SK-N-SH (cell line): ENCODE results near the gene CCDC71. TPM values are rescaled to one million over a fixed set of nuclear protein-coding genes. Genes with fewer than 3 reads are reported as not detected.

Experiments used
- CTCF ChIA-PET: fragments of 300-600, 350-600 bp; formaldehyde crosslinking; extraction: SDS; loops from one replicate; lab custom pipeline; 2021; lab: Yijun Ruan, JAX
- POLR2A ChIA-PET: fragments of 350-600 bp; sonication (Branson Sonifier 250); formaldehyde crosslinking; extraction: SDS; loops from one replicate; lab custom pipeline; 2020; ENCODE audit warnings: antibody characterized with exemption, inconsistent platforms; lab: Yijun Ruan, JAX
- DNase-seq: peaks from one replicate; pipeline ENCODE4 v3.0.0; 2012
- H2AFZ ChIP-seq: fragments of 200-600 bp; sonication (generic); 2 replicates; pipeline ENCODE4 v1.8.1; 2016; ENCODE audit warnings: antibody characterized with exemption, mild to moderate bottlenecking, low read depth
- H3F3A ChIP-seq: fragments of 200-600 bp; sonication (generic); replicated peaks from 2 replicates; pipeline ENCODE3; 2016; ENCODE audit warnings: antibody characterized with exemption, mild to moderate bottlenecking; ENCODE audit not compliant: insufficient read depth
- H3K27ac ChIP-seq, 2 experiments: fragments of 200-500 bp in 1 of 2; fragments of 200-600 bp in 1 of 2; sonication (Bioruptor generic) in 1 of 2; sonication (generic), shearing (Covaris generic) in 1 of 2; 2 replicates each; pipeline versions ENCODE4 v1.5.1 to v1.6.1; 2014 to 2016; ENCODE audit warnings: low read depth in 2 of 2, inconsistent platforms in 1 of 2, low read length in 1 of 2, mild to moderate bottlenecking in 1 of 2, mixed read lengths in 1 of 2
- H3K27me3 ChIP-seq: fragments of 200-600 bp; sonication (generic), shearing (Covaris generic); 2 replicates; pipeline ENCODE4 v1.6.1; 2016; ENCODE audit warnings: mixed run types; ENCODE audit not compliant: insufficient read depth
- H3K36me3 ChIP-seq, 2 experiments: fragments of 200-500 bp in 1 of 2; fragments of 200-600 bp in 1 of 2; sonication (Bioruptor generic) in 1 of 2; sonication (generic) in 1 of 2; replicated peaks in 1 of 2; 2 replicates each; pipeline versions ENCODE3 to v1.5.1; 2014 to 2016; ENCODE audit warnings: low read length in 1 of 2, mild to moderate bottlenecking in 1 of 2; ENCODE audit not compliant: insufficient read depth in 2 of 2, control insufficient read depth in 1 of 2
- H3K4me1 ChIP-seq, 2 experiments: fragments of 200-500 bp in 1 of 2; fragments of 200-600 bp in 1 of 2; sonication (Bioruptor generic) in 1 of 2; sonication (generic), shearing (Covaris generic) in 1 of 2; 2 replicates each; pipeline versions ENCODE4 v1.5.1 to v1.6.1; 2014 to 2016; ENCODE audit warnings: low read depth in 1 of 2, low read length in 1 of 2, mixed run types in 1 of 2; ENCODE audit not compliant: insufficient read depth in 2 of 2, control insufficient read depth in 1 of 2
- H3K4me2 ChIP-seq: fragments of 200-600 bp; sonication (generic), shearing (Covaris generic); 2 replicates; pipeline ENCODE4 v1.6.1; 2017; ENCODE audit warnings: mixed run types
- H3K4me3 ChIP-seq, 2 experiments: fragments of 200-500 bp in 1 of 2; fragments of 200-600 bp in 1 of 2; sonication (Bioruptor generic) in 1 of 2; sonication (generic), shearing (Covaris generic) in 1 of 2; 2 replicates each; pipeline versions ENCODE4 v1.5.1 to v1.8.1; 2014 to 2016; ENCODE audit warnings: low read depth in 2 of 2, inconsistent platforms in 1 of 2, low read length in 1 of 2, mild to moderate bottlenecking in 1 of 2, mixed read lengths in 1 of 2, moderate library complexity in 1 of 2
- H3K79me2 ChIP-seq: fragments of 200-600 bp; sonication (generic); 2 replicates; pipeline ENCODE4 v1.8.1; 2017; ENCODE audit warnings: mild to moderate bottlenecking; ENCODE audit not compliant: insufficient read depth
- H3K9ac ChIP-seq: fragments of 200-600 bp; sonication (generic); 2 replicates; pipeline ENCODE4 v1.6.1; 2017; ENCODE audit warnings: mixed run types
- H3K9me2 ChIP-seq: fragments of 200-600 bp; sonication (generic); 2 replicates; pipeline ENCODE4 v1.6.1; 2017; ENCODE audit warnings: mixed run types
- H3K9me3 ChIP-seq: fragments of 200-600 bp; sonication (generic); 2 replicates; pipeline ENCODE4 v1.6.1; 2017; ENCODE audit warnings: mixed run types, mild to moderate bottlenecking, moderate library complexity
- H4K20me1 ChIP-seq: fragments of 200-600 bp; sonication (generic); 2 replicates; pipeline ENCODE4 v1.6.1; 2017; ENCODE audit warnings: mild to moderate bottlenecking, mixed run types; ENCODE audit not compliant: insufficient read depth
- FOXJ3 ChIP-seq: sonication (generic); formaldehyde crosslinking; IDR thresholded peaks from 2 replicates; pipeline ENCODE4 v1.5.1; 2020; ENCODE audit warnings: mild to moderate bottlenecking, missing genetic modification reagents
- FOXM1 ChIP-seq: IDR thresholded peaks from 2 replicates; pipeline ENCODE4 v1.4.0; 2012; ENCODE audit warnings: low read depth, mild to moderate bottlenecking
- POLR2AphosphoS5 ChIP-seq: IDR thresholded peaks from 2 replicates; pipeline ENCODE4 v1.6.1; 2012; ENCODE audit warnings: low read depth, low read length
- RAD21 ChIP-seq: IDR thresholded peaks from 2 replicates; pipeline ENCODE4 v1.6.1; 2012; ENCODE audit warnings: mild to moderate bottlenecking, low read length
- SMC3 ChIP-seq: IDR thresholded peaks from 2 replicates; pipeline ENCODE4 v1.6.1; 2012; ENCODE audit warnings: low read depth, low read length, improper control_type of control experiment
- TAF1 ChIP-seq: IDR thresholded peaks from 2 replicates; pipeline ENCODE4 v1.6.1; 2012; ENCODE audit warnings: low read depth, mild to moderate bottlenecking, low read length, moderate library complexity, borderline replicate concordance
- WGBS: methylation state at CpG from one replicate; pipeline ENCODE4 v1.1.6; 2017; ENCODE audit warnings: low lambda C conversion rate; 5-methylcytosine and 5-hydroxymethylcytosine counted together
- polyA plus RNA-seq, 3 experiments: library from polyadenylated mRNA; depleted of rRNA; stranded (reverse); fragments of >200 nt; gene quantifications; 2 replicates each; pipeline ENCODE4 v1.2.3, GENCODE V29; 2012
- TF ChIP-seq, protein P1 (sequence below): fragments of 150-350 bp; IDR thresholded peaks from 2 replicates; pipeline ENCODE4 v1.6.1; 2017; ENCODE audit warnings: antibody characterized with exemption, low read length, low read depth, borderline replicate concordance
- TF ChIP-seq, protein P2 (sequence below): fragments of 200-600 bp; sonication (generic); IDR thresholded peaks from 2 replicates; pipeline ENCODE4 v1.6.1; 2017; ENCODE audit warnings: antibody characterized with exemption, mild to moderate bottlenecking, moderate library complexity
- TF ChIP-seq, protein P3 (sequence below): IDR thresholded peaks from 2 replicates; pipeline ENCODE4; 2012

Gene CCDC71
- polyA plus RNA-seq, 1 of the 3 experiments (the other 2 are of a cell fraction) = 40.9 TPM

DNA sequence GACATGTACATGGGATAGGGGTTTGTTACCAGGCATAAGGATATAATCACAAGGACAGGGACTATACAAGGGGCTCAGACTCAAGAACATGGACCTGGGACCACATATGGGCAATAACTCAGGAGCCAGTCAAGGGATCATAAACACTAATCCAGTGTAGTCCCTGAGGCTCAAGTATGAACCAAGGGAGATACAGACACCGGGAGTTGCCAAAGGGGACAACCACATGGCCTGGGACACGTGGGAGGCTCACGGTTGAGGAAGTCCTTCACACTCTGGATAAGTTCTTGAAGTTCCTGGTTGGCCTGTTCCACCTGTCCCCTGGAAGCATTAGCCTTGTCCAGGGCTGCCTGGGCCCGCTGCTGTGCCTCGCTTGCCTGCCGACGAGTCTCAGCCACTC, 43.7 kb downstream of the CCDC71 start:
- TF ChIP-seq FOXM1 (no peak), POLR2AphosphoS5 (no peak), FOXJ3 (CRISPR knock-in tag) (no peak)
- TF ChIP-seq, protein P1, sequence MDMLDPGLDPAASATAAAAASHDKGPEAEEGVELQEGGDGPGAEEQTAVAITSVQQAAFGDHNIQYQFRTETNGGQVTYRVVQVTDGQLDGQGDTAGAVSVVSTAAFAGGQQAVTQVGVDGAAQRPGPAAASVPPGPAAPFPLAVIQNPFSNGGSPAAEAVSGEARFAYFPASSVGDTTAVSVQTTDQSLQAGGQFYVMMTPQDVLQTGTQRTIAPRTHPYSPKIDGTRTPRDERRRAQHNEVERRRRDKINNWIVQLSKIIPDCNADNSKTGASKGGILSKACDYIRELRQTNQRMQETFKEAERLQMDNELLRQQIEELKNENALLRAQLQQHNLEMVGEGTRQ = no peak
- TF ChIP-seq, protein P2, sequence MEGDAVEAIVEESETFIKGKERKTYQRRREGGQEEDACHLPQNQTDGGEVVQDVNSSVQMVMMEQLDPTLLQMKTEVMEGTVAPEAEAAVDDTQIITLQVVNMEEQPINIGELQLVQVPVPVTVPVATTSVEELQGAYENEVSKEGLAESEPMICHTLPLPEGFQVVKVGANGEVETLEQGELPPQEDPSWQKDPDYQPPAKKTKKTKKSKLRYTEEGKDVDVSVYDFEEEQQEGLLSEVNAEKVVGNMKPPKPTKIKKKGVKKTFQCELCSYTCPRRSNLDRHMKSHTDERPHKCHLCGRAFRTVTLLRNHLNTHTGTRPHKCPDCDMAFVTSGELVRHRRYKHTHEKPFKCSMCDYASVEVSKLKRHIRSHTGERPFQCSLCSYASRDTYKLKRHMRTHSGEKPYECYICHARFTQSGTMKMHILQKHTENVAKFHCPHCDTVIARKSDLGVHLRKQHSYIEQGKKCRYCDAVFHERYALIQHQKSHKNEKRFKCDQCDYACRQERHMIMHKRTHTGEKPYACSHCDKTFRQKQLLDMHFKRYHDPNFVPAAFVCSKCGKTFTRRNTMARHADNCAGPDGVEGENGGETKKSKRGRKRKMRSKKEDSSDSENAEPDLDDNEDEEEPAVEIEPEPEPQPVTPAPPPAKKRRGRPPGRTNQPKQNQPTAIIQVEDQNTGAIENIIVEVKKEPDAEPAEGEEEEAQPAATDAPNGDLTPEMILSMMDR = no peak
- TF ChIP-seq, all 33 proteins: peak for 0
- WGBS = 96% methylated on average over 3 of the region's 7 CpGs
- H3F3A ChIP-seq = peaks cover 36% of the 10 kb centered on the region
- POLR2A ChIA-PET = interaction anchor here (1.6 kb wide), 1 partner anchor 10 kb away, joined by 5 read pairs; the partner anchor contains the start of gene LAMB2
- no peak overlapping the region for H3K4me3 ChIP-seq
- no peaks in the 10 kb centered on the region for H4K20me1 ChIP-seq
- peaks cover 30% of the 10 kb centered on the region for H3K79me2 ChIP-seq
- DNase-seq = no peak
- H3K9me3 ChIP-seq = no peaks in the 10 kb centered on the region
- no peak overlapping the region for H3K27ac ChIP-seq
- CTCF ChIA-PET = no interaction called here
- H3K4me1 ChIP-seq = peaks cover 7 to 19% of the 10 kb centered on the region in 2 experiments; a peak in 2 of 4 replicates
- no peak overlapping the region for H3K9ac ChIP-seq
- no peaks in the 10 kb centered on the region for H3K9me2 ChIP-seq
- H3K27me3 ChIP-seq = no peaks in the 10 kb centered on the region
- H3K36me3 ChIP-seq = peaks cover 27 to 61% of the 10 kb centered on the region in 2 experiments
- no peak overlapping the region for H3K4me2 ChIP-seq
- H2AFZ ChIP-seq = no peak overlapping the region

DNA sequence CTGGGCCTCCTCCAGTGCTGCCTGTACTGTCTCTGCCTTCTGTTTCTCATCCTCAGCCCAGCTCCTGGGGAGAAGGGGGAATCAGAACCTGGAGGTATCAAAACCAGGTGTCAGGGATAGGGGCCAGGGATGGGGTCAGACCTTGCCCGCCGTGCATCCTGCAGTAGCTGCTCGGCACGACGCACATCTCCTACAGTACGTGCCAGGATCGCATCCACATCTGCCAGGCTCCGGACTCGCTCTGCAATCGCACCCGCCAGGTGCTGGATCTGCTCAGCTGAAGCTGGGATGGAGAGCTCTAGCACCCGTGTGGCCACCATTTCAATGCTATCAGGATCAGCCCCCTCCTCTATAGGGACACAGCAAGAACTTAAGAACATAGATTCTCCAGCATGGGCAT, 44.1 kb downstream of the CCDC71 start:
- Histone ChIP-seq H3K9ac (no peak overlapping the region), H3K27ac (no peak overlapping the region; a peak in 1 of 4 replicates), H3K4me1 (peaks cover 7 to 19% of the 10 kb centered on the region in 2 experiments; a peak in 2 of 4 replicates), H3K27me3 (no peaks in the 10 kb centered on the region), H3K9me2 (no peaks in the 10 kb centered on the region), H3K79me2 (peaks cover 31% of the 10 kb centered on the region)
- POLR2A ChIA-PET = interaction anchor here (1.6 to 4.0 kb wide), 2 partner anchors 11 to 29 kb away, joined by 5 to 25 read pairs; partner anchors contain the start of genes LAMB2 and QRICH1
- no peak for TF ChIP-seq TAF1
- no peak for TF ChIP-seq RAD21
- TF ChIP-seq, protein P3, sequence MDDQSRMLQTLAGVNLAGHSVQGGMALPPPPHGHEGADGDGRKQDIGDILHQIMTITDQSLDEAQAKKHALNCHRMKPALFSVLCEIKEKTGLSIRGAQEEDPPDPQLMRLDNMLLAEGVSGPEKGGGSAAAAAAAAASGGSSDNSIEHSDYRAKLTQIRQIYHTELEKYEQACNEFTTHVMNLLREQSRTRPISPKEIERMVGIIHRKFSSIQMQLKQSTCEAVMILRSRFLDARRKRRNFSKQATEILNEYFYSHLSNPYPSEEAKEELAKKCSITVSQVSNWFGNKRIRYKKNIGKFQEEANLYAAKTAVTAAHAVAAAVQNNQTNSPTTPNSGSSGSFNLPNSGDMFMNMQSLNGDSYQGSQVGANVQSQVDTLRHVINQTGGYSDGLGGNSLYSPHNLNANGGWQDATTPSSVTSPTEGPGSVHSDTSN = no peak
- TF ChIP-seq SMC3 = no peak
- TF ChIP-seq, all 33 proteins: peak for 0
- Histone ChIP-seq H3K36me3 (peaks cover 29 to 65% of the 10 kb centered on the region in 2 experiments), H3F3A (peaks cover 36% of the 10 kb centered on the region), H3K4me2 (no peak overlapping the region), H2AFZ (no peak overlapping the region), H3K4me3 (no peak overlapping the region), H4K20me1 (no peaks in the 10 kb centered on the region), H3K9me3 (no peaks in the 10 kb centered on the region)
- DNase-seq = no peak
- WGBS = 98% methylated on average over 12 of the region's 12 CpGs
- CTCF ChIA-PET = interaction anchor here (1.0 to 4.0 kb wide), 3 partner anchors 9 to 29 kb away, joined by 3 to 26 read pairs (median 4); partner anchors contain the start of genes LAMB2 and QRICH1
